GM18520 (cell line): ENCODE measurements around the gene ACP4.
"Not testable (repeated sequence)": the region's sequence is repeated elsewhere in the genome, so short reads cannot be mapped to it uniquely, and the experiment has no call there.

Experiments
- ATAC-seq: cut with Tn5 transposase; IDR thresholded peaks from one replicate; pipeline ENCODE4 v1.9.1; 2021; ENCODE audit not compliant: unreplicated experiment

ACP4 gene, protein sequence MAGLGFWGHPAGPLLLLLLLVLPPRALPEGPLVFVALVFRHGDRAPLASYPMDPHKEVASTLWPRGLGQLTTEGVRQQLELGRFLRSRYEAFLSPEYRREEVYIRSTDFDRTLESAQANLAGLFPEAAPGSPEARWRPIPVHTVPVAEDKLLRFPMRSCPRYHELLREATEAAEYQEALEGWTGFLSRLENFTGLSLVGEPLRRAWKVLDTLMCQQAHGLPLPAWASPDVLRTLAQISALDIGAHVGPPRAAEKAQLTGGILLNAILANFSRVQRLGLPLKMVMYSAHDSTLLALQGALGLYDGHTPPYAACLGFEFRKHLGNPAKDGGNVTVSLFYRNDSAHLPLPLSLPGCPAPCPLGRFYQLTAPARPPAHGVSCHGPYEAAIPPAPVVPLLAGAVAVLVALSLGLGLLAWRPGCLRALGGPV

DNA sequence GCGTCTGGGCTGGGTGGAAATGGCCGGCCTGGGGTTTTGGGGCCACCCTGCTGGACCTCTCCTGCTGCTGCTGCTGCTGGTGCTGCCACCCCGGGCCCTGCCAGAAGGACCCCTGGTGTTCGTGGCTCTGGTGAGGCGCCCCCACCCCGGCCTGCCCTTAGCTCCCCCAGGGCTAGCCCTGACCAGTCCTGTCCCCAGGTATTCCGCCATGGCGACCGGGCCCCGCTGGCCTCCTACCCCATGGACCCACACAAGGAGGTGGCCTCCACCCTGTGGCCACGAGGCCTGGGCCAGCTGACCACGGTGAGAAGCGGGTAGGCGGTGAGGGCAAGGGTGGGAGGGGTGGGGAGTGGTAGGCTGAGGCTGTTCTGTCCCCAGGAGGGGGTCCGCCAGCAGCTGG, at the start of gene ACP4:
Gene ACP4, plus strand, starts transcription at position 20 of the 400 bp plus-strand sequence. Its CDS starts 0 bp downstream, at position 20.
- no peak for ATAC-seq

DNA sequence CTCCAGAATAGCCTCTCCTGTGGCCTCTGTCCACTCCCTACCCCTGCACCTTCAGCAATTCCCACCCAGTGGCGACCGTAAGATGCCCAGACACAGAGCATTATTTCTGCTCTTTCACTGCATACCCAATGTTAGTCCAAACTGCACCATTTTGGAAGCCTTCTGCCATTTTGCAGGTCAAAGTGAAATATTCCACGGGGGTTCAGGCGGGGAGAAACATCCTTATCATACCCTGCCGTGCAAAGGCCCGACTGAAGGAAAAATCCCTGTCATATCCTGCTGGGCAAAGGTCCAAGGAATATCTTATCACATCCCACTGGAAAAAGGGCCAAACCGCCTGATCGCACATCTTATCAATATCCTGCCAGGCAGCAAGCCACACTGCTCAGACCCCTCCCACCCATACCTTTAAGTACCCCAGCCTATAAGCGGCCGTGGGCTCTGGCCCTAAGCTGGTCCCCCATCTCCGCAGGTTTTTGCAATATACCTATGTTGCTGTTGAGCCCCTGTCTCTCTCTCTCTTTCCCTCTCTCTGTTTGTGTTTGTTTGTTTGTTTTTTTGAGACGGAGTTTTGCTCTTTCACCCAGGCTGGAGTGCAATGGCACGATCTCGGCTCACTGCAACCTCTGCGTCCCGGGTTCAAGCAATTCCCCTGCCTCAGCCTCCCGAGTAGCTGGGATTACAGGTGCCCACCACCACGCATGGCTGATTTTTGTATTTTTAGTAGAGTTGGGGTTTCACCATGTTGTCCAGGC, 48.9 kb upstream of the ACP4 start:
- no peak for ATAC-seq

DNA sequence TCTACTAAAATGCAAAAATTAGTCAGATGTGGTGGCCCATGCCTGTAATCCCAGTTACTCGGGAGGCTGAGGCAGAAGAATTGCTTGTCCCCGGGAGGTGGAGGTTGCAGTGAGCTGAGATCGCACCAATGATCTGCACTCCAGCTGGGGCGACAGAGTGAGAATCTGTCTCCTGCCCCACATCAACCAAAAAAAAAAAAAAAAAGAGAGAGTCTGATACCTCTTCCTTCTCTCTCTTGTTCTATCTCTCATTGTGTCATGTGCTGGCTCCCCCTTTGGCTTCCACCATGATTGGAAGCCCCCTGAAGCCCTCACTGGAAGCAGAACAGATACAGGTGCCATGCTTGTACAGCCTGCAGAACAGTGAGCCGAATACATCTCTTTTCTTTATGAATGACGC, 46.7 kb upstream of the ACP4 start:
- ATAC-seq: no peak

DNA sequence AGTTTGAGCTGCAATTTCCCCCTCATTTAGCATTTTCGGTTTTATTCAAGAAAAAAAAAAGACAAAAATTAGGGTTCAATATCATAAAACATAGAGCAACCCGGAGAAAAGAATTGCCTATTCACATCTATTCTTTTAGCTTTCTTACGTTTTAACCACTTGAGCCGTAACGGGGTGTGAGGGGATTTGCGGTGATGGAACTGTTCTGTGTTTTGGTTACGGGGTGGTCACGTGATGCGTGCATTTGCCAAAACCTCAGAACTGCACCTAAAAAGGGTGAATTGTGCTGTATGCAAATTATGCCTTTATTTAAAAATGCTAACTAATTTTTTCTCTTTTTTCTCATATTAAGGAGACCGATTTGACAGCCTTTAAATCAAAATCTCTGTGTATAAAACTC, 45.0 kb upstream of the ACP4 start:
- ATAC-seq: no peak

DNA sequence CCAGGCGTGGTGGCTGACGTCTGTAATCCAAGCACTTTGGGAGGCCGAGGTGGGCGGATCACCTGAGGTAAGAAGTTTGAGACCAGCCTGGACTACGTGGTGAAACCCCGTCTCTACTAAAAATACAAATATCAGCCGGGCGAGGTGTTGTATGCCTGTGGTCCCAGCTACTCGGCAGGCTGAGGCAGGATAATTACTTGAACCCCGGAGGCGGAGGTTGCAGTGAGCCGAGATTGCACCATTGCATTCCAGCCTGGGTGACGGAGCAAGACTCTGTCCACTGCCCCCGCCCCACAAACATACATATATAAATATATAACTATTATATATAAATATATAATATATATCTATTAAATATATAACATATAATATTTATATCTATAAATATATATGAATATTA, 43.1 kb upstream of the ACP4 start:
- not testable (repeated sequence) for ATAC-seq

DNA sequence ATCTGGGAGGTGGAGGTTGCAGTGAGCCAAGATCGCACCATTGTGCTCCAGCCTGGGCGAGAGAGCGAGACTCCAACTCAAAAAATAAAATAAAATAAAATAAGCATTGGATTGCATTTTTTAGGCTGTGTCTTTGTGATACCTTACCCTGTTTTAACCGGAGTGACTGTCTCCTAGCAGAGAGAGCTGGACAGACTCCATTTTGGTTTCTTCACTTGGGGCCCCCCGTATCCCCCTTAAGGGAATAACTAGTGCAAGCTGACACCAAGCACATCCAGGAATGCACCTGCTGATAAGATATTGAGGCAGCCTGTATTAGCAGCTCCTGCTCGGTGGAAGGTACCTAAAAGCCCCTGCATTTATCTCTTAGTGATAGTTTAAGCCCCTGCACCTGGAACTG, 40.7 kb upstream of the ACP4 start:
- no peak for ATAC-seq

DNA sequence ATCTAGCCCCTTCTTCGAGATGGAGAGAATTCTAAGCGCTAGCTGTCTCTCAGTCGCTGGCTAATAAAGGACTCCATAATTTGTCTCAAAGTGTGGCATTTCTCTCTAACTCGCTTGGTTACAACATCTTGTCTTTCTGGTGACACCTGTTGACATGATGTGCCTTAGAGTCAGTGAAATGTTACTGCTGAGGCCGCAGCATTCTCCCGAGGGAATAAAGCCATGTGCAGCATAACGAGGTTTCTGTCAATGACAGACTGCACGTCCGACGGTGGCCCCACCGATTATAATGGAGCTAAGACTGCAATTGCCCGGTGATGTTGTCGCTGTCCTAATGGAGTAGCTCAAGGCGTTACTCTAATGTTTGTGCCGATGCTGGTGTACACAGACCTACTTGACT, 40.2 kb upstream of the ACP4 start:
- ATAC-seq: no peak

DNA sequence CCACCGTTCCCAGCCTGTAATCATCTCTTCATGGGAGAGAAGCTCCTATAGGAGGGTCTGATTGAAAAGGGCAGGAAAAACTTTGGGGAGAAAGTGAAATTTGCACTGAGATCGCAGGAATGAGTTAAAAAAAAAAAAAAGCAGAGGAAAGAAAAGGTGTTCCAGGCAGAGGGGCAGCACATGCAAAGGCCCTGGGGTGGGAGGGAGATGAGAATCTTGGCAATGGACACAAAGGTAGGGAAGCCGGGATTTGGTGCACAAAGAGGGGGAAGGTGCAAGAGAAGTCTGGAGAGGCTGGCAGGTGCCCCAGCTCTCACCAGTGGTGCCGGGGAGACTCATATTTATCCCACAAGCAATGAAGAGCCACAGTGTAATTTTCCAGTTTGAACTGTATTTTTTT, 36.3 kb upstream of the ACP4 start:
- ATAC-seq: no peak

DNA sequence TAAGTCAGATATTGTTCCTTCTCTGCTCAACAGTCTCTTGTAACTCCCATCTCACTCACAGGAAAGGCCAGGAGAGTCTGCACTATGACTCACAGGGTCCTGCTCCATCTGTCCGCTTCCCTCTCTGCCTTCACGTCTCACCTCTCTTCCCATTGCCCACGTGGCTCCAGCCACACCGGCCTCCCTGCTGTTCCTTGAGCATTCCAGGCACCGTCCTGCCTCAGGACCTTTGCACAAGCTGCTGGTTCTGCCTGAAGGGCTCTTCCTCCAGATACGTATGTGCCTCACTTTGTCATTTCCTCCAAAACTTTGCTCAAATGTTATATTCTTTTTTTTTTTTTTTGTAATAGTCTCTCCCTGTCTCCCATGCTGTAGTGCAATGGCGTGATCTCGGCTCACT, 34.0 kb upstream of the ACP4 start:
- not testable (repeated sequence) for ATAC-seq

DNA sequence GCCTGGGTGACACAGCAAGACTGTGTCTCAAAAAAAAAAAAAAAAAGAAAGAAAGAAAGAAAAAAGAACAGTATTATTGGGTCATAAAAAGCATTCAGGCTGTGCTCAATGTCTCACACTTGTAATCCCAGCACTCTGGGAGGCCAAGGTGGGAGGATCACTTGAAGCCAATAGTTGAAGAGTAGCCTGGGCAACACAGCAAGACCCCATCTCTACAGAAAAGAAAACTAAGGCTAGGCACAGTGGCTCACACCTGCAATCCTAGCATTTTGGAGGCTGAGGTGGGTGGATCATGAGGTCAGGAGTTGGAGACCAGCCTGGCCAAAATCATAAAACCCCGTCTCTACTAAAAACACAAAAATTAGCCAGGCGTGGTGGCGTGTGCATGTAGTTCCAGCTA, 32.6 kb upstream of the ACP4 start:
- not testable (repeated sequence) for ATAC-seq

DNA sequence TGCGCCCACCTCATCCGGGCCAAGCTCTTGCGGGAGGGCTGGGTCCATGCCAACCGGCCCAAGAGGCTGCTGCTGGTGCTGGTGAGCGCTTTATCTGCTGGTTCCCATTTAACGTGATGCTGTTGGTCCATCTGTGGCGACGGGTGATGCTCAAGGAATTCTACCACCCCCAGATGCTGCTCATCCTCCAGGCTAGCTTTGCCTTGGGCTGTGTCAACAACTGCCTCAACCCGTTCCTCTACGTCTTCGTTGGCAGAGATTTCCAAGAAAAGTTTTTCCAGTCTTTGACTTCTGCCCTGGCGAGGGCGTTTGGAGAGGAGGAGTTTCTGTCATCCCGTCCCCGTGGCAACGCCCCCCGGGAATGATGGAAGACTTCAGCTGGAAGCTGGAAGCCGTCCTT, 31.1 kb upstream of the ACP4 start:
- not testable (repeated sequence) for ATAC-seq

DNA sequence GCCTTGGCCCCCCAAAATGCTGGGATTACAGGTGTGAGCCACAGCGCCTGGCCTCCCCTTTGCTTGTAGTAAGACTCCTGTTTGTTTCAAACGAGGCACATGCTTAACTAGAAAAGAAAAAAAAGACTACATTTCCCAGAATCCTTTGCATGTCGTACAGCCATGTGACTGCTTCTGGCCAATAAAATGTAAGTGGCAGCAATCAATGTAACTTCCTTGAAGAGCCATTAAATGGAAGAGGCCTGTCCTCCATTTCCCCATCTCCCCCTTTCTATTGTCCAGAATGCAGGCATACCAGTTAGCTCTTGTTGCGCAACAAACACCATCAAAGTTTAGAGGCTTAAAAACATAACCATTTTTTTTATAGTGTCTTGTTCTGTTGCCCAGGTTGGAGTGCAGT, 30.3 kb upstream of the ACP4 start:
- no peak for ATAC-seq

DNA sequence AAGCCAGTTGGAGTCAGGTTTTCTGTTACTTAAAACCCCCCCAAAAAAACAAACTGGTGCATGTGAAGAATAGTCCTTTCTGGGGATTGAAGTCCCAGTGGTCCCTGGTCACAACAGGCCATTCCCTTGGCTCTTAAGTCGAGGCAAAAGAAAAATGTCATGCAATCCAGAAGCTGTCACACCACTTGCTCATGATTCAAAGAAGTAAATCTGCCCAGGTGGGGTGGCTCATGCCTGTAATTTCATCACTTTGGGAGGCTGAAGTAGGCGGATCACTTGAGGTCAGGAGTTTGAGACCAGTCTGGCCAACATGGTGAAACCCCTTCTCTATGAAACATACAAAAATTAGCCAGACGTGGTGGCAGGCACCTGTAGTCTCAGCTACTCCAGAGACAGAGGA, 28.7 kb upstream of the ACP4 start:
- not testable (repeated sequence) for ATAC-seq

DNA sequence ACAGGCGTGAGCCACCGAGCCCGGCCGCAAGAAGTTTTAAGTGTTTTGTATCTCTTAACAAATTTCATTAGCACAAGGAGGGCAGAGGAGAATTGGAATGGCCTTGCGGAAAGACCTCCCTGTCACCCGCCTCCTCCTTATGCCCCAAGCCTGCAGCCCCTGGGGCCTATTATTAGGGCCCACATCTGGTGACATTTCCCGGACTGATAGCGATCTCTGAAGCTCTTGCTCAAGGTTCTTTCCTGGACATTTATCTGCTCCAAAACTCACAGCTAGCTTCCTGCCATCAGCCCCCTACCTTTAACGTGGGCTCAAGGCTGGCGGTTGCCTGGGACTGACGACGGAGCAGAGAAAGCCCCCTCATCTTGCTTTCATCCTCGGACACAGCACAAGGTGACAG, 26.7 kb upstream of the ACP4 start:
- not testable (repeated sequence) for ATAC-seq

DNA sequence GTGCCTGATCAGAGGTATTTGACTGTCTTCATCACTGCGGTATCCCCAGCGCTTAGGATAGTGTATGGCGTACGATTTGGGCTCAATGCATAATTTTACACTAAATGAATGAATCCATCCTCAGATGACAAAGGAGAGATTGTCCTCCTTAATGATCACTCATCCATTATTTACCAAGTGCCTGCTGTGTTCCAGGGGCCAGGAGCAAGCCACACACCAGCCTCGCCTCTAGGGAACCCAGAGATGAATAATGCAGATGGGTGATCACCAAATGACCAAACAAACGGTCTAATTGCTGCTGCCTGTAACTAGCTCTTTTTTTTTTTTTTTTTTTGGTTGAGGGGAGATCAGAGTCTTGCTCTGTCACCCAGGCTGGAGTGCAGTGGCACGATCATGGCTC, 25.8 kb upstream of the ACP4 start:
- ATAC-seq: no peak

DNA sequence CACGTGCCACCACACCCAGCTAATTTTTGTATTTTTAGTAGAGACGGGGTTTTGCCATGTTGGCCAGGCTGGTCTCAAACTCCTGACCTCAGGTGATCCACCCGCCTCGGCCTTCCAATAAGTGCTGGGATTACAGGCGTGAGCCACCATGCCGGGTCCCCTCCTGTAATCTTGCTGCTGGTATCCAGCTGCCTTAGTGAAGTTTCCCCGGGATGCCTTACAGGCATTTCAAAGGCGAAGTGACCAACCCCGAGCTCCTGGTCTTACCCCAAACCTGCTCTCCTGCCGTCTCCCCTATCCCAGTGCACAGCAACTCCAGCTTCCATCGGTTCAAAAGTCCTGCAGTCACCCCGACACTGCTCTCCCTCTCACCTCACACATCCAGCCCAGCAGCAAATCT, 23.5 kb upstream of the ACP4 start:
- ATAC-seq: not testable (repeated sequence)

DNA sequence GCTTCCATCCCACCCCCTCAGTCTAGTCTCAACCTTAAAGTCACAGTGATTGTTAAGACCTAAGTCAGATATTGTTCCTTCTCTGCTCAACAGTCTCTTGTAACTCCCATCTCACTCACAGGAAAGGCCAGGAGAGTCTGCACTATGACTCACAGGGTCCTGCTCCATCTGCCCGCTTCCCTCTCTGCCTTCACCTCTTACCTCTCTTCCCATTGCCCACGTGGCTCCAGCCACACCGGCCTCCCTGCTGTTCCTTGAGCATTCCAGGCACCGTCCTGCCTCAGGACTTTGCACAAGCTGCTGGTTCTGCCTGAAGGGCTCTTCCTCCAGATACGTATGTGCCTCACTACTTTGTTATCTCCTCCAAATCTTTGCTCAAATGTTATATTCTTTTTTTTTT, 23.0 kb upstream of the ACP4 start:
- not testable (repeated sequence) for ATAC-seq

DNA sequence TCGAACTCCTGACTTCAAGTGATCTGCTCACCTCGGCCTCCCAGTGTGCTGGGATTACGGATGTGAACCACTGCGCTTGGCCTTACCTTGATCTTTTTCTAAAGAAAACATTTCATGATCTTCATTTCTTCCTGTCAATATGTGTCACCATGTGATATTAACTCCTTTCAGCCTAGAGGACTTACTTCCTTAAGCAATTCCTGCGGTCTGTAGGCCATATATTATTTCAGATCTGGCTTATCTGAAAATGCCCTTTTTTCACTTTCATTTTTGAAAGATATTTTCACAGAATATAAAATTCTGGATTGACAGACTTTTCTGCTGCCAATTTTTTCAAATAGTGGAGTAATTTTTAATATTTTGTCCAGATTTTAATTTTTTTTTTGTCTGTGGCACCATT, 21.9 kb upstream of the ACP4 start:
- ATAC-seq: no peak

DNA sequence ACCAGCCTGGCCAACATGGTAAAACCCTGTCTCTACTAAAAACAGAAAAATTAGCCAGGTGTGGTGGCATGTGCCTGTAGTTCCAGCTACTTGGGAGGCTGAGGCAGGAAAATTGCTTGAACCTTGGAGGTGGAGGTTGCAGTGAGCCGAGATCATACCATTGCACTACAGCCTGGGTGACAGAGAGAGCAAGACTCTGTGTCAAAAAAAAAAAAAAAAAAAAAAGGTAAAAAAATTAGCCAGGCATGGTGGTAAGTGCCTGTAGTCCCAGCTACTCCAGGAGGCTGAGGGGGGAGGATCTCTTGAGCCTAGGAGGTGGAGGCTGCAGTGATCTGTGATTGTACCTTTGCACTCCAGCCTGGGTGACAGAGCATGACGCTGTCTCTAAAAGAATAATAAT, 20.1 kb upstream of the ACP4 start, which contains the start of gene GPR32:
Gene GPR32, plus strand, starts transcription at position 301 of the 400 bp plus-strand sequence. CDS start 137 bp downstream, outside the sequence.
- ATAC-seq: not testable (repeated sequence)

DNA sequence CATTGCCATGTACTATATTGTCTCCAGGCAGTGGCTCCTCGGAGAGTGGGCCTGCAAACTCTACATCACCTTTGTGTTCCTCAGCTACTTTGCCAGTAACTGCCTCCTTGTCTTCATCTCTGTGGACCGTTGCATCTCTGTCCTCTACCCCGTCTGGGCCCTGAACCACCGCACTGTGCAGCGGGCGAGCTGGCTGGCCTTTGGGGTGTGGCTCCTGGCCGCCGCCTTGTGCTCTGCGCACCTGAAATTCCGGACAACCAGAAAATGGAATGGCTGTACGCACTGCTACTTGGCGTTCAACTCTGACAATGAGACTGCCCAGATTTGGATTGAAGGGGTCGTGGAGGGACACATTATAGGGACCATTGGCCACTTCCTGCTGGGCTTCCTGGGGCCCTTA, 19.3 kb upstream of the ACP4 start:
- ATAC-seq: no peak

DNA sequence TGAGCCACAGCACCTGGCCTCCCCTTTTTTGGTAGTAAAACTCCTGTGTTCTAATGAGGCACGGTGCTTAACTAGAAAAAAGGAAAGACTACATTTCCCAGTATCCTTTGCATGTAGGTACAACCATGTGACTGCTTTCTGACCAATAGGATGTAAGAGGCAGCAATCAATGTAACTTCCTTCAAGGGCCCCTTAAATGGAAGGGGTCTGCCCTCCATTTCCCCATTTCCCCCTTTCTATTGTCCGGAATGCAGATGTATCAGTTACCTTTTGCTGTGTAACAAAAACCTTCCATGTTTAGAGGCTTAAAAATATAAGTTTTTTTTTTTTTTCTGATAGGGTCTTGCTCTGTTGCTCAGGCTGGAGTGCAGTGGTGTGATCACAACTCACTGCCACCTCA, 17.7 kb upstream of the ACP4 start:
- ATAC-seq: no peak

DNA sequence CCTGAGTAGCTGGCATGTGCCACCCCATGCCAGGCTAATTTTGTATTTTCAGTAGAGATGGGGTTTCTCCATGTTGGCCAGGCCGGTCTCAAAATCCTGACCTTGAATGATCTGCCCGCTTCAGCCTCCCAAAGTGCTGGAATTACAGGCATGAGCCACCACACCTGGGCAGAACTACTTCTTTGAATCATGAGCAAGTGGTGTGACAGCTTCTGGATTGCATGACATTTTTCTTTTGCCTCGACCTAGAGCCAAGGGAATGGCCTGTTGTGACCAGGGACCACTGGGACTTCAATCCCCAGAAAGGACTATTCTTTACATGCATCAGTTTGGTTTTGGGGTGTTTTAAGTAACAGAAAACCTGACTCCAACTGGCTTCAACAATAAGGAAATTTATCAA, 17.3 kb upstream of the ACP4 start:
- ATAC-seq: not testable (repeated sequence)
